HG02763 (cell line): ENCODE data around the gene ZSCAN10.

Experiments used
- ATAC-seq: cut with Tn5 transposase; IDR thresholded peaks from one replicate; pipeline ENCODE4 v1.9.1; 2021; ENCODE audit warnings: mild to moderate bottlenecking, moderate library complexity; ENCODE audit not compliant: unreplicated experiment

ZSCAN10 gene

GRCh38 chr16:3049921-3050481, 49.1 kb downstream of the ZSCAN10 start:
- ATAC-seq, result no peak

- ATAC-seq, result no peak
Measured at GRCh38 chr16:3047387-3047720, 51.7 kb downstream of the ZSCAN10 start.

- no peak for ATAC-seq
Measured at GRCh38 chr16:3046641-3047386, 52.3 kb downstream of the ZSCAN10 start.

DNA sequence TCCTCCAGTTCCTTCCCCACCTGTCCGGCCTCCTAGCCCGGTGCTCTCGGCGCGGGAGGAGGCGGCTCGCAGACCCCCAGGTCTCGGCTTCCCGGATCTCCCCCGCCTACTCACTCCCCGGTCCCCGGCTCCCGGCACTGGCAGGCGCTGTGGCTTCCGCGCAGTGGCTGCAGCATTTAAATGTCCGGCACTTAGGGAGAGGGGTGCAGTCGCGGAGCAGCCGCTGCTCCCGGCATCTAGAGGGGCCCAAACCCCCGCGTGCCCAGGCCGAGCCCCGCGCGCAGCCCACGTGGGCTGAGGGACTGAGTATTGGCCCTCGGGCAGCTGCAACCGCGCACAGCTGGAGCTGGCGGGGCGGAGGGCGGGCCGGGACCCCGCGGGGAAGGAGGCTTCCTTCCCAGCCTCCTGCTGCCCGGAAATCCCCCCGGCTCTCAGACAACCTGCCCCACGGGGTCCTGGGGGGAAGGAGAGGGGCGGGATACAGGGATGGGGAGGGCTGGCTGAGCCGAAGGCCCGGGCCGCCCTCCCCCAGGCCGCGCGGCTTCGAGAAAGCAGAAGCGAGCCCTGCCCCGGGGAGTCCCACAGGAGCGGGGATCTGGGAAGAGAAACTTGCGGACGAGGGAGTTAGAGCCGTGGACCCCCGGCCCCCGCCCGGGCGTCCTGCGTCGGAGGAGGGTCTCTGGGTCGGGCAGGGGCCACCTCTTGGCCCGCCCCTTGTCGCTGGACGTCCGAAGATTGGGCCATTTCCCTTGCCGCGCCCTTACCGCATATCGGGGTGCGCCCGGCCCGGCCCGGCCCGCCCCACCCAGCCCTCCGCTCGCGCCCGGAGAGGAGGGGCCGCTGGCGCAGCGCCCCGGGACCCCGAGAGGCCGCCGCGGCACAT, 53.1 kb downstream of the ZSCAN10 start, which contains the start of gene MMP25:
MMP25 (plus strand) TSS at position 804 of the 883 bp plus-strand sequence. CDS start 357 bp downstream, outside the sequence.
- ATAC-seq, result no peak

DNA sequence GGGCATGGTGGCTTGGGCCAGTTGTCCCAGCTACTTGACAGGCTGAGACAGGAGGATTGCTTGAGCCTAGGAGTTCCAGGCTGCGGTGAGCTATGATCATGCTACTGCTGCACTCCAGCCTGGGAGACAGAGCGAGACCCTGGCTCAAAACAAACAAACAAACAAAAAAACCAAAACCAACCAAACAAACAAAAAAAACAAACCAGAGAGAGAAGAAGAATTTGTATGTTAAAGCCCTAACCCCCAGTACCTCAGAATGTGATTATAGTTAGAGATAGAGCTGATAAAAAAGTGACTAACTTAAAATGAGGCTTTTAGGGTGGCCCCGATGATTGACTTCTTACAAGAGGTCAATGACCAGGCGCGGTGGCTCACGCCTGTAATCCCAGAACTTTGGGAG, 54.4 kb downstream of the ZSCAN10 start:
- no peak for ATAC-seq

- no peak for ATAC-seq
Measured at GRCh38 chr16:3042376-3042775, 56.7 kb downstream of the ZSCAN10 start.

DNA sequence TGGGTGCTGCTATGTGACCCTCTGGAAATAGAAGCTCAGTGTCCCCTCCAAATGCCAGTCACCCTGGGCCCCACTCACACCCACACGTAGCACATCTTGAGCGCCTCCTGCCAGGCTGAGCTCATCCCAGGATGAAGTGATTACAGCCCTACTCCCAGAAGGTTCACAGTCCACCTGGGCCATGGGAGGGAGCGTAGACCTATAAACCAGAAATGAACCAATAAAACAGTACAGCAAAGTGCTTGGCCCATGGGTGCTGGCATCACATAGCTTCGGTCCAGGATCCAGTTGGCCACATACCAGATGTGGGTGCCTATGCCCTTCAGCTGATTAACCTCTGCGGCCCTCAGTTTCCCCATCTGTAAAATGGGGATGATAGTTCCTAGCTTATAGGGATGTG, 60.2 kb downstream of the ZSCAN10 start:
- ATAC-seq, result no peak
